Glutamatergic neuron (in vitro differentiated cells): Measurements from ENCODE around the gene PFKL. TPM values are rescaled to one million over a fixed set of nuclear protein-coding genes. Genes with fewer than 3 reads are reported as not detected.
"Not testable (repeated sequence)": the region's sequence is repeated elsewhere in the genome, so short reads cannot be mapped to it uniquely, and the experiment has no call there.

Experiments
- DNase-seq: peaks from one replicate; pipeline ENCODE4 v3.0.0; 2022
- H3K27ac Mint-ChIP-seq: one replicate; pipeline ENCODE4 v1.8.0; 2020; ENCODE audit warnings: mild to moderate bottlenecking, mixed read lengths, inconsistent platforms; ENCODE audit not compliant: unreplicated experiment
- H3K27me3 Mint-ChIP-seq: one replicate; pipeline ENCODE4 v1.8.0; 2020; ENCODE audit warnings: mild to moderate bottlenecking, moderate library complexity, mixed read lengths, inconsistent platforms; ENCODE audit not compliant: unreplicated experiment
- H3K36me3 Mint-ChIP-seq: one replicate; pipeline ENCODE4 v1.8.0; 2020; ENCODE audit warnings: mild to moderate bottlenecking, mixed read lengths, inconsistent platforms; ENCODE audit not compliant: unreplicated experiment
- H3K4me1 Mint-ChIP-seq: one replicate; pipeline ENCODE4 v1.8.0; 2020; ENCODE audit warnings: mild to moderate bottlenecking, low read depth, mixed read lengths, inconsistent platforms; ENCODE audit not compliant: unreplicated experiment
- H3K4me3 Mint-ChIP-seq: one replicate; pipeline ENCODE4 v1.8.0; 2020; ENCODE audit warnings: mild to moderate bottlenecking, mixed read lengths, inconsistent platforms; ENCODE audit not compliant: unreplicated experiment
- H3K9me3 Mint-ChIP-seq: one replicate; pipeline ENCODE4 v1.8.0; 2020; ENCODE audit warnings: mild to moderate bottlenecking, moderate library complexity, mixed read lengths, inconsistent platforms; ENCODE audit not compliant: unreplicated experiment
- CTCF ChIP-seq: fragments of 200-600 bp; sonication (generic); IDR thresholded peaks from one replicate; pipeline ENCODE4 v1.5.0; 2021; ENCODE audit not compliant: partially characterized antibody, unreplicated experiment
- total RNA-seq: library from RNA; stranded (reverse); fragmentation: NEBNext Ultra II Directional; extraction: Animal tissue kit (Norgen Biotek cat#: 25700); gene quantifications from one replicate; pipeline ENCODE4 v1.2.1, GENCODE V29; 2021; ENCODE audit not compliant: unreplicated experiment

PFKL gene
- total RNA-seq, 1 donor from 2014 or later: 48.6 TPM

DNA sequence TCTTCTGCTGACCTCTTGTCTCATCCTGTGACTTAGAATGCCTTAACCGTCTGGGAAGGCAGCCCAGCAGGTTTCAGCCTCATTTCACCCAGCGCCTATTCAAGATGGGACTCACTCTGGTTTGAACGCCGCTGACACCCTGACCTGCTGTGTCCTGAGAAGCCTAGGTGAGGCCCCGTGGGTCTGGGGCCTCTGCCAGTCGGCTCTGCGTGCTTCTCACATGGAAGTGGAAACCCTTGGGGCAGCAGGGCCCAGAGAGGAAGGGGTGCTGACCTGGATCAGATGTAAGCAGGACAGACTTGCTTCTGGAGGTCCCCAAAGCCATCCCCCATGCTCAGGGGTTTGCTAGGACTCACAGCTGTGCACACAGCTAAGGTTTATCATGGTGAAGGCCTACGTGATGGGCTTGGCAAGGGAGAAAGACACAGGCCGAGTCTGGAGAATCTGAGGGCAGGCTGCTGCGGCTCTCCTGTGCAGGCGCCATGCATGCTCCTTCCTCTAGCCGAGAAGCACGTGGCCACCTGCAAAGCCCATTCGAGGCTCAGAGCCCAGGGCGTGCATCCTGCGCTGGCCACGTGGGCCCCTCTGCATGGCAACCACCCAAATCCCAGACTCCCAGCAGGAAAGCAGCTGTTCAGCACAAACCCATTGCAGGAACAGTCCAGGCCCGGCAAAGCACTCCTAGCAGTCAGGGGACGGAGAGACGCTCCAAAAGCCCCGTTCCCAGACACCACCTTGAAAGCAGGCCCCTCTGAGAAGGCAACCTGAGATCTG lies 57.4 kb downstream of the PFKL start:
- H3K4me3 Mint-ChIP-seq: no peak overlapping the region
- TF ChIP-seq CTCF: no peak
- H3K27me3 Mint-ChIP-seq: peaks cover 11% of the 10 kb centered on the region
- H3K4me1 Mint-ChIP-seq: peaks cover 2% of the 10 kb centered on the region
- H3K9me3 Mint-ChIP-seq: peaks cover 12% of the 10 kb centered on the region
- no peak for DNase-seq
- no peak overlapping the region for H3K27ac Mint-ChIP-seq
- H3K36me3 Mint-ChIP-seq: peaks cover 4% of the 10 kb centered on the region

DNA sequence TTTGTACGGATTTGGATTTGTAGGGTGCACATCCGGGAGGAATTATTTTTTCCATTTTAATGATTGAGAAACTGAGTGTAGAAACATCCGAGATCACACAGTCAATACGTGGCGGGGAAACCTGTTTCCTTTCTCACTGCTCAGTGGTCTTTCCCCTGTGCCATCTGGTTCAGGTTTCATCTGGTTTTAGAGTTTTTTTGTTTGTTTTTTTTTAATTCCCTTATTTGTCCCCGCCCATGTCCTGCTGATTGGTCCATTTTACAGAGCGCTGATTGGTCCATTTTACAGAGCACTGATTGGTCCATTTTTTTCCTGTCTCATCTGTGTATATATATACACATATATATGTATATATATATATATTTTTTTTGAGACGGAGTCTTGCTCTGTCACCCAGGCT lies 59.5 kb downstream of the PFKL start:
- H3K4me3 Mint-ChIP-seq: no peak overlapping the region
- peaks cover 2% of the 10 kb centered on the region for H3K4me1 Mint-ChIP-seq
- peaks cover 15% of the 10 kb centered on the region for H3K36me3 Mint-ChIP-seq
- TF ChIP-seq CTCF: no peak
- DNase-seq: no peak
- H3K27ac Mint-ChIP-seq: no peak overlapping the region
- H3K9me3 Mint-ChIP-seq: peaks cover 23% of the 10 kb centered on the region
- peaks cover 9% of the 10 kb centered on the region for H3K27me3 Mint-ChIP-seq

DNA sequence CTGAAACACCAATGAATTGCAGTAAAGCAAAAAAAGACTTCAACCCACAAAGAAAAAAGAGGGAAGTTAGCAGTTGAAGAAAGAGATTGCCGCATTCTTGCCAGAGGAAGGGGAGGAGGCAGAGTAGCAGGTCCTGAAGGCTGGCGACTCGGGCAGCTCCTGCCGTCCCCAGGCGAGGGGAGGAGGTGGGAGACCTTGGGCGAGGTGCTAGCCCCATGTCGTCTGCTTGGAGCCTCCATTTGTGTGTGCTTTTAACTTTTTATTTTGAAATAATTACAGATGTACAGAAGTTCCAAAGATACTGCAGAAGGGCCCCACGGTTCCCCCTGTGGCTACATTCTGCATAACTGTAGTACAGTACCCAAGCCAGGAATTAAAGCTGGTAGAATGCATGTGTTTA lies 60.3 kb downstream of the PFKL start:
- Mint-ChIP-seq H3K27me3 (peaks cover 9% of the 10 kb centered on the region), H3K9me3 (peaks cover 21% of the 10 kb centered on the region), H3K4me3 (no peak overlapping the region), H3K27ac (no peak overlapping the region), H3K36me3 (peaks cover 15% of the 10 kb centered on the region), H3K4me1 (peaks cover 2% of the 10 kb centered on the region)
- no peak for DNase-seq
- no peak for TF ChIP-seq CTCF

DNA sequence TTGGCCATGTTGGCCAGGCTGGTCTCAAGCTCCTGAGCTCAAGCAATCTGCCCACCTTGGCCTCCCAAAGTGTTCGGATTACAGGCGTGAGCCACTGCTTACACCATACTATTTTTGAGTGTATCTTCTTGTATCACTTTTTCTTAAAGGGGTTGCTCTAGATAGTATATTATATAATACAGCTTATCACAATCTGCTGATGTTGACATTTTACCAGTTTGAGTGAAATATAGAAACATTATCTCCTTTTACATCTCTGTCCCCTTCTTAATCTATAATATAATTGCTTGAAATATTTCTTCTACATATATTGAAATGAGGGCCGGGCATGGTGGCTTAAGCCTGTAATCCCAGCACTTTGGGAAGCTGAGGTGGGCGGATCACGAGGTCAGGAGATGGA lies 62.0 kb downstream of the PFKL start:
- H3K4me3 Mint-ChIP-seq, H3K27me3 Mint-ChIP-seq, DNase-seq, H3K4me1 Mint-ChIP-seq, H3K27ac Mint-ChIP-seq: not testable (repeated sequence)
- Mint-ChIP-seq H3K36me3 (peaks cover 15% of the 10 kb centered on the region), H3K9me3 (peaks cover 15% of the 10 kb centered on the region)

DNA sequence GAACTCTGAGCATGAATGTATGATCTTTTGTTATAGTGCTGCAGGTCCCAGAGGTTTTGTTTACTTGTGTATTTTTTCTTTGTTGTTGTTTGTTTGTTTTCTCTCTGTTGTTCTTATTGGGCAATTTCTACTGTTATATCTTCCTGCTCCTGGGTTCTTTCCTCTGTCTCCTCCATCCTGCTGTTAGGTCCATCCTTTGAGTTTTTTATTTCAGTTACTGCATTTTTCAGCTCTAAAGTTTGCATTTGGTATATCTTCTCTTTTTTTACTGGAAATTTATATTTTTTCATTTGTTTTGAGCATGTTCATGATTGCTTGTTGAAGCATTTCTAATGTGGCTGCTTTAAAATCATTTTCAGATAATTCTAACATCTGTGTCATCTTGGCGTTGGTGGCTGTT lies 63.4 kb downstream of the PFKL start:
- no peak for TF ChIP-seq CTCF
- Mint-ChIP-seq H3K27me3 (peaks cover 7% of the 10 kb centered on the region), H3K4me1 (no peaks in the 10 kb centered on the region), H3K36me3 (peaks cover 15% of the 10 kb centered on the region), H3K9me3 (peaks cover 15% of the 10 kb centered on the region), H3K4me3 (no peak overlapping the region), H3K27ac (no peak overlapping the region)
- no peak for DNase-seq
